Adipose tissue (tissue), 3 donors: ENCODE data around the gene INTS2. TPM values are rescaled to one million over a fixed set of nuclear protein-coding genes. Genes with fewer than 3 reads are reported as not detected.
"Not testable (repeated sequence)": the region's sequence is repeated elsewhere in the genome, so short reads cannot be mapped to it uniquely, and the experiment has no call there.

Experiments used
- H3K27ac ChIP-seq: one replicate; pipeline ENCODE4 v1.5.1; 2013; ENCODE audit warnings: low read depth, low read length
- WGBS, 3 donors: extraction: QIAGEN DNeasy Blood & Tissue Kit; methylation state at CpG; one replicate each; pipeline ENCODE4 v1.1.7; 2013; 5-methylcytosine and 5-hydroxymethylcytosine counted together
- polyA plus RNA-seq, 3 donors: library from polyadenylated mRNA; stranded (reverse); fragments of 200-250 nt; gene quantifications; one replicate each; pipeline ENCODE4 v1.2.3, GENCODE V29; 2013
- donor health status: healthy with polysubstance abuse.
- donor health status: Bipolar disorder and iron deficiency.
- donor health status: healthy.

INTS2 gene
- 1 to 10 TPM; 1.1 to 3.7 (median 2.5) TPM for polyA plus RNA-seq

GRCh38 chr17:61927208-61928100 is at the start of gene INTS2:
INTS2 (minus strand) TSS chr17:61927982; CDS start chr17:61926644, 1,338 bp downstream.
- WGBS, 3 donors = 0% methylated on average over 58 of the region's 58 CpGs

GRCh38 chr17:61974115-61974514 is 46.3 kb upstream of the INTS2 start:
- WGBS, 3 donors = 94 to 97% (median 95%) methylated on average over 7 of the region's 7 CpGs
- no peak overlapping the region for H3K27ac ChIP-seq

More at GRCh38 chr17:61927208-61928100, at the start of gene INTS2:
- H3K27ac ChIP-seq = no peak within 1 kb of the TSS

- no peak overlapping the region for H3K27ac ChIP-seq
These were observed 44.5 kb upstream of the INTS2 start for GRCh38 chr17:61972311-61972710.

- WGBS, 3 donors = 78 to 90% (median 80%) methylated on average over 1 of the region's 1 CpG
- no peak overlapping the region for H3K27ac ChIP-seq
These were observed 42.2 kb upstream of the INTS2 start for GRCh38 chr17:61970030-61970429.

- H3K27ac ChIP-seq = no peak overlapping the region
- 96 to 99% (median 97%) methylated on average over 5 of the region's 5 CpGs for WGBS, 3 donors
These were observed 41.0 kb upstream of the INTS2 start for GRCh38 chr17:61968757-61969156.

- 91 to 96% (median 93%) methylated on average over 2 of the region's 2 CpGs for WGBS, 3 donors
- H3K27ac ChIP-seq = no peak overlapping the region
These were observed 39.9 kb upstream of the INTS2 start for GRCh38 chr17:61967729-61968128.

- WGBS, 3 donors = 0% methylated on average over 1 of the region's 1 CpG
- no peak overlapping the region for H3K27ac ChIP-seq
These were observed 38.4 kb upstream of the INTS2 start for GRCh38 chr17:61966191-61966590.

- WGBS, 3 donors = 81 to 89% (median 83%) methylated on average over 4 of the region's 4 CpGs
- H3K27ac ChIP-seq = no peak overlapping the region
These were observed 27.8 kb upstream of the INTS2 start for GRCh38 chr17:61955619-61956018.

GRCh38 chr17:61947367-61948078 is 19.7 kb upstream of the INTS2 start:
- H3K27ac ChIP-seq = no peak overlapping the region
- WGBS, 3 donors = 83 to 94% (median 92%) methylated on average over 3 of the region's 3 CpGs

GRCh38 chr17:61946359-61946758 is 18.6 kb upstream of the INTS2 start:
- no peak overlapping the region for H3K27ac ChIP-seq
- 48 to 94% (median 85%) methylated on average over 2 of the region's 2 CpGs for WGBS, 3 donors

- H3K27ac ChIP-seq = no peak overlapping the region
- 50 to 98% (median 96%) methylated on average over 1 of the region's 1 CpG for WGBS, 3 donors
These were observed 15.3 kb upstream of the INTS2 start for GRCh38 chr17:61943117-61943516.

- 89 to 95% (median 89%) methylated on average over 2 of the region's 2 CpGs for WGBS, 3 donors
- no peak overlapping the region for H3K27ac ChIP-seq
These were observed 14.3 kb upstream of the INTS2 start for GRCh38 chr17:61942085-61942484.

GRCh38 chr17:61928101-61928436 is 287 bp upstream of the INTS2 start:
- WGBS, 3 donors = 43 to 50% (median 48%) methylated on average over 4 of the region's 4 CpGs

GRCh38 chr17:61926826-61927207 is 965 bp downstream of the INTS2 start:
- H3K27ac ChIP-seq = no peak overlapping the region
- 9 to 18% (median 11%) methylated on average over 4 of the region's 4 CpGs for WGBS, 3 donors

More at GRCh38 chr17:61928101-61928436, 287 bp upstream of the INTS2 start:
- H3K27ac ChIP-seq = no peak overlapping the region

GRCh38 chr17:61915162-61915561 is 12.6 kb downstream of the INTS2 start:
- 95 to 99% (median 98%) methylated on average over 14 to 15 of the region's 15 CpGs for WGBS, 3 donors
- not testable (repeated sequence) for H3K27ac ChIP-seq

- H3K27ac ChIP-seq = no peak overlapping the region
- 89 to 91% (median 90%) methylated on average over 7 of the region's 7 CpGs for WGBS, 3 donors
These were observed 19.3 kb downstream of the INTS2 start for GRCh38 chr17:61908292-61909037.

- WGBS, 3 donors = 93 to 95% (median 95%) methylated on average over 5 of the region's 5 CpGs
- no peak overlapping the region for H3K27ac ChIP-seq
These were observed 20.4 kb downstream of the INTS2 start for GRCh38 chr17:61907361-61907760.

GRCh38 chr17:61904094-61904710 is 23.6 kb downstream of the INTS2 start:
- no peak overlapping the region for H3K27ac ChIP-seq
- WGBS, 3 donors = 90 to 94% (median 91%) methylated on average over 5 of the region's 5 CpGs

GRCh38 chr17:61903251-61903650 is 24.5 kb downstream of the INTS2 start:
- H3K27ac ChIP-seq = no peak overlapping the region
- 97 to 100% (median 97%) methylated on average over 3 of the region's 3 CpGs for WGBS, 3 donors
